HT1080 (cell line): Measurements from ENCODE around the gene U2AF2. TPM values are rescaled to one million over a fixed set of nuclear protein-coding genes. Genes with fewer than 3 reads are reported as not detected.
A peak's percentile ranks its signal among the peaks of the same experiment; 100 is the strongest.

ENCODE experiments used
- DNase-seq: peaks from one replicate; pipeline ENCODE4 v3.0.0-alpha.2; 2015; ENCODE audit warnings: low read depth
- total RNA-seq: library from RNA; depleted of rRNA; stranded (reverse); fragments of >200 nt; shearing (Covaris generic); gene quantifications from 2 replicates; pipeline ENCODE4 v1.2.3, GENCODE V29; 2014

Gene U2AF2
- total RNA-seq, 1 experiment from 2014 or later = 352 TPM

DNA sequence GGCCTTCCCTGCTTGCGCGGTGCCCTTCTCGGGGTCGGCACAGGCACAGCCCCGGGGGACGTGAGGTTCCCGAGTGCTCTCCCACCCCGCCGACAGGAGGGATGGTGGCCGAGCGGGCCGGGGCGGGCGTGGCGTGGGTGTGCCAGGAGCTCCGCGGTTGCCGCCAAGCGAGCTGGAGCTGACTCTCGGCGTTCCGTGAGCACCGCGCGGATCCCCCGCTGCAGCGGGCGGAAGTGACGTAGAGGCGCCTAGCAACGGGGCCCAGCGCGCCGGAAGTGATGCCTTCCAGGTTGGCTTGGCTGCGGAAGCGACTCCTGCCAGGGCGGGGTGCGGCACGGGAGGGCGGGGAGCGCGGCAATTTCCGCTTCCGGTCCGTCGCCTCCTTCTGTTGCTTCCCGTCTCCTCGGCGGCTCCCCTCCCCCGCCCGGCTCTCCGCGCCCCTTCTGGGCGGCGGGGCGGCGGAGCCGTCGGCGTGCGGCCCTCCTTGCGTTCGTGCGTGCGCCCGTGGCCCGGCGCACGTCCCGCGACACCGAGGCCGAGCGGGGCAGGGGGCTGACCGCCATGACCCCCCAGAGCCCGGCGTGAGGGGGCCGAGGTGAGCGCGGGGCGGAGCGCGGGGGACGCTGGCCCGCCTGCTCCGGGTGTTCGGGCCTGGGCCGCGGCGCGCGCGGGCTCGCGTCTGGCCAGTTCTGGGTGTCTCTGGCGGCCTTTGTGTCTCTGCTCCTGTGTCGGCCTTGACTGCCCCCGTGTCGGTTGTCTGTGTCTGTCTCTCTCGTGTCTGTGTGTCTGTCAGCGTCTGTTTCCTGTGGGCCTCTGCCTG is 20.2 kb downstream of the U2AF2 start, which contains the start of gene EPN1:
EPN1 (plus strand) TSS at position 386 of the 820 bp plus-strand sequence. CDS start 3,402 bp downstream, outside the sequence.
- peak; percentile 96 for DNase-seq

- no peak for DNase-seq
Observed at GRCh38 chr19:55675661-55676354, 21.0 kb downstream of the U2AF2 start.

- DNase-seq = no peak
Observed at GRCh38 chr19:55676383-55676782, 21.5 kb downstream of the U2AF2 start.

- no peak for DNase-seq
Observed at GRCh38 chr19:55676889-55677505, 22.2 kb downstream of the U2AF2 start.

GRCh38 chr19:55677572-55678028 is 22.8 kb downstream of the U2AF2 start:
- DNase-seq = no peak

GRCh38 chr19:55678121-55678671 is 23.4 kb downstream of the U2AF2 start:
- DNase-seq = no peak

- peak; percentile 76 for DNase-seq
Observed at GRCh38 chr19:55679343-55680257, 24.8 kb downstream of the U2AF2 start.

GRCh38 chr19:55680339-55681130 is 25.7 kb downstream of the U2AF2 start:
- no peak for DNase-seq

DNA sequence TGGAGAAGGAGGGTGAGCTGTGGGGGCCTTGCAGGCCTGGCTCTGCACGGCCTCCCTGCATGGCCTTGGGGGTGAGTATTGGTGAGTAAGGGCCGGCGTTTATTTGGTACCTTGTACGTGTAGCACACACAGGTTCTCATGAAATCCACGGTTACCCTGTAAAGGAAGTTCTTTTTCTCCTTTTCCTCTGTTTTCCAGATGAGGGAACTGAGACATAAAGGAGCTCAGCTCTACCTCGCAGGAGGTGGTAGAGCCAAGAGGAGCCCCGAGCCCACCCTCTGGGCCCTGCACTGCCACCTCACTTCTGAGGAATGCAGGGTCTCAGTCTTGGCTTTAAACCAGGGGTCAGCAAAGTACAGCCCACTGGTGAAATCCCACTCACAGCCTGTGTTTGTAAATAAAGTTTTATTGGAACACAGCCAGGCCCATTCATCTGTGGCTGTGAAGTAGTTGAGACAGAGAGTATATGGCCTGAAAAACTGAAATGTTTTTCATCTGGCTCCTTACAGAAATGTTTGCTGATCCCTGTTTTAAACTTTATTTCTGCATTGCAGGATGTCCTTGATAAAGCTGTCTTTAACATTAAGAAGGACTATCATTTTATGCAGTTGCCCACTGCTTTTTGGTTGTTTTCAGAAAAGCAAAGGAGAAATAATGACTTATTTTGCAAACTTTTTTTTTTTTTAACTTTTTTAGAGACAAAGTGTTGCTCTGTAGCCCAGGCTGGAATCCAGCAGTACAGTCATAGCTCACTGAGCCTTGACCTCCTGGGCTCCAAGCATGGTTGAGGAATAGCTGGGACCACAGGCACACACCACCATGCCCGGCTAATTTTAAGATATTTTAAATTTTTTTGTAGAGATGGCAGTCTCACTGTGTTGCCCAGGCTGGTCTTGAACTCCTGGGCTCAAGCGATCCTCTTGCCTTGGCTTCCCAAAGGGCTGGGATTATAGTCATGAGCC is 26.6 kb downstream of the U2AF2 start:
- no peak for DNase-seq

DNA sequence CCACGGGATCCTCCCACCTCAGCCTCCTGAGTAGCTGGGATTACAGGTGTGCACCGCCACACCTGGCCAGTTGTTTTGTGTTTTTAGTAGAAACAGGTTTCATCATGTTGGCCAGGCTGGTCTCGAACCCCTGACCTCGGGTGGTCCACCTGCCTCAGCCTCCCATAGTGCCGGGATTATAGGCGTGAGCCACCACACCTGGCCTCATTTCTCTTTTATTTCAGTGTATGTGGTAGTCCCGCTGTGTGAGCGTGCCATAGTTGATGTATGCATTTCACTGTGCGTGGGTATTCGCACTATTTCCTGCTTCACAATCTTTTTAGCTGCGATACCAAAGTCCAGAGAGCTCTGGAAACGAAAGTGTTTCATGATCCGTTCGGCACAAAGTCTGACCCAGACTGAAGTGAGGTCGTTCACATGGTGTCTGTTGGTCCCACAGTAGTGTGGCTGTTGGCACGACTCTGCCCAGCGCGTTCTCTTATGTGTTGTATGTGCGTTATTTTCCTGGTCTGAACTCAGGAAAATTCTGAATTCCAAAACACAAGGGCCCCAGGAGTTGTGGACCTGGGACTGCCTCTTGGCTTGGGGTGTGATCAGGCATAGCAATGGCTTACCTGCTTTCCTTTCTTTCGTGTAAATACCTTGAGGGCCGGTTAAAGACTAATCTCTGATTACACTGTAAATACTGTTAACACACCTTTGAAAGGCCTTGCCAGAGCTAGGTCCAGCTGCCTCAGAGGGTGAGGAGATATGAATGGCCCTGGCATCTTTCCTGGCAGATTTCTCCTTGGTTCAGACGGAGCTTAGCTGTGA is 28.8 kb downstream of the U2AF2 start:
- no peak for DNase-seq

DNA sequence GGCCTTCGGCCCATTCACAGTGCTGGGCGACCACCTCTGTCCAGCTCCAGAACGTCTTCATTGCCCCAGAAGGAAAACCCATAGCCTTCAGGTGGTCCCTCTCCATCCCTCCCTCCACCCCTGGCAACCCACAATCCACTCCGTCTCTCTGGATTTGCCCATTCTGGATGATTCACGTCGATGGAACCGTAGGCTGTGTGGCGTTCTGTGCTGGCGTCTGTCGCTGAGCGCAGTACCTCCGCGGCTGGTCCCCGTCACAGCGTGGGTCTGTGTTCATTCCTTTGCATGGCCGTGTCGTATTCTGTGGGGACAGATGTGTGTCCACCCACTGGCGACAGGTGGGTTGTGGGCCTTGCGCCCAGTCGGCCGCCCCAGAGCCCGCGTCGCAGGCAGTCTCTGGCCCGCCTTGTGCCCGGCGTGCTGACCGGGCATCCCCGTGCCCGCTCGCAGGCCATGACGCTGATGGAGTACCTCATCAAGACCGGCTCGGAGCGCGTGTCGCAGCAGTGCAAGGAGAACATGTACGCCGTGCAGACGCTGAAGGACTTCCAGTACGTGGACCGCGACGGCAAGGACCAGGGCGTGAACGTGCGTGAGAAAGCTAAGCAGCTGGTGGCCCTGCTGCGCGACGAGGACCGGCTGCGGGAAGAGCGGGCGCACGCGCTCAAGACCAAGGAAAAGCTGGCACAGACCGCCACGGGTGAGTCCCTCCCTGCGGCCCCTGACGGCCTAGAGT is 30.3 kb downstream of the U2AF2 start:
- no peak for DNase-seq

DNA sequence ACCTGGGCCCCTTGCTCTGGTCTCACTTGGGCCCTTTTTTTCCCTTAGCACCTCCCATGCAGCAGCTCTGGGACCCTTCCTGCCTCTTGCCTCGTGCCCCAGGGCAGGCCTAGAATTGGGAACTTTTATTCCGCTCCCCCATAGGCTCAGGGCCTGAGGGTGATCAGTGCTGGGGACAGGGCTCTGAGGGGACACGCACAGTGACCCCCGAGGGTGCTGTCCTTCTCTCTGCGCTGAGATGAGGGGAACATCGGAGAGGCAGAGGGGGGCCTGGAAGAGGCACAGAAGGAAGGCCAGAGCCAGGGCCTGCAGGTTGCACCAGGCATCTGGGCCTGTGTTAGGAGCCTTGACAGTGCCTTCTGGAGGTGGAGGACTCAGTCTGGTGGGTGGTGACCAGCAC is 30.9 kb downstream of the U2AF2 start:
- DNase-seq = no peak

DNA sequence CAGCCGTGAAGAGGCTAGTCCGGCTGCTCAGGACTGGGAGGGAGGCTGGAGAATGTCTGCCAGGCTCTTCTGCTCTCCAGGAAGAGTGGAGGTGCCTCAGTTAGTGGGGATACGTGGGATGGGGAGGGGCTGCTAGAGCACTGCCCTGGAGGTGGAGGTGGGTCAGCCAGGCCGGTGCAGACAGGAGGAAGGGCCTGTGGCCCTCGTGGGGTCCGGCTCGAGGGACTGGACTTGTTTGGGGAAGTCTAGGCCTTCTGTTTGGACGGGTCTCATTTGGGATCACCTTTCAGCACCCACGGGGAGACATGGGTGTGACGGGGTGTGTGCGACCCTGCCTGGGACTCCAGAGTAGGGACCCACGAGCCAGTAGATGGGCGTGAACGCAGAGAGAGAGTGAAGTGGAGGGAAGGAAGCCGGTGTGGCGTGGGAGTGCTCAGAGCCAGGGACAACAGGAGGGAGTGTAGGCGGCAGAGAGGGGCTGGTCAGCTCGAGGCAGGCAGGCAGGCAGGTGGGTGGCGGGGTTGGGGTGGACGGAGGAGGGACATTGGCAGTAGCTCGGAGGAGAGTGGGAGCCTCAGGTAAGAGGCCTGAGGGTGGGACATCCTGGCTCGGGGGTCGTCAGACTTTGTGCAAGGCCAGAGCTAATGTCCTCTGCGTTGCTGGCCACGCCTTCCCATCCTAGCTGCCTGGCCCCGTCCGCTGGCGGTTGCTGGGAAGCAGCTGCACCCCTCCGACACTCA is 31.6 kb downstream of the U2AF2 start:
- no peak for DNase-seq

DNA sequence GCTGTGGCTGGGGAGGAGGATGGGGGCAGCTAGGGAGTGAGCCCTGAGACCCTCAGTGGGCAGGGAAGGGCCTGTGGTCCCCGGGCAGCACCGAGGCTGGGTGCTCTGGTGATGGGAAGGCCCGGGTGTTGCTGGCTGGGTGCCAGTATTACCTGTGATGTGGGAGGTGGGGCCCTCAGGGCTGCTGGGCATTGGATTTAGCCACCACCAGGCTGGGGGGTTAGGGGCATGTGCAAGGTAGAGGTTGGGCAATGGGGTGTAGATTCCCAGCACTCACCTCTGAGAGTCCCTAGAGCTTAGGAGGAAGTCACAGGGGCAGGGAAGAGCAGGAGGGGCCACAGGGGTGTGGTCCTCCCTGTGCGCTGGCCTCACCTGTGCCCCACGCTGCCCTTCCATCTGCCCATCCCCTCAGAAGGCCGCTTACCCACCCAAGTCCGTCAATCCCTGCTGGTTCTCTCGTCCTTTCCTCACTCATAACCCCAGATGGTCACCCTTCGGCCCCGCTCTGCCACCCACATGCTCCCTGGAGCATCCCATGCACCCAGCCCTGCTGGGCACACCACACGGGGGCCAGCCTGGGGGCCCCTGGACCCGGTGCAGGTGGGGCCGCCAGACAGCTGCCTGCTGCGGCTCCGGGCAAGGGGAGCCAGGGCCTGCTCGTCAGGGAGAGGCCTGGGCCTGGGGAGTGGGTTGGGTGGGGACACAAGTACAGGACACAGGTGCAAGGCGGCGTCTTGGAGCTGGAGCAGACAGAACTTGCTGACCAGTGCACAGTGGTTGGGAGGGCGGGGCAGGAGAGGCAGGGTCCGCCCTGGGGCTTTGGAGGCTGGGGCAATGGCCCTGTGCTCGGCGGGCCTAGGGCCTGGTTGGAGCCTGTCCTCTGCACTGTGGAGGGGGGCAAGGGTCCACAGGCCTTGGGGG is 32.7 kb downstream of the U2AF2 start:
- DNase-seq = no peak
